WERI-Rb-1 (cell line): ENCODE data around the gene SELENOP.
"Not testable (repeated sequence)": the region's sequence is repeated elsewhere in the genome, so short reads cannot be mapped to it uniquely, and the experiment has no call there.

Source experiments
- DNase-seq: peaks from one replicate; pipeline ENCODE4 v3.0.0-alpha.2; 2020
- H3K27ac ChIP-seq: fragments of 250-450 bp; sonication (Bioruptor Pico); 2 replicates; pipeline ENCODE4 v1.5.1; 2020; ENCODE audit warnings: mild to moderate bottlenecking, moderate library complexity
- H3K27me3 ChIP-seq: fragments of 250-450 bp; sonication (Bioruptor Pico); 2 replicates; pipeline ENCODE4 v1.5.1; 2021; ENCODE audit warnings: mild to moderate bottlenecking, low read depth, moderate library complexity; ENCODE audit not compliant: insufficient read depth, severe bottlenecking
- H3K36me3 ChIP-seq: fragments of 250-450 bp; sonication (Bioruptor Pico); 2 replicates; pipeline ENCODE4 v1.5.1; 2020; ENCODE audit warnings: mild to moderate bottlenecking, moderate library complexity
- H3K4me3 ChIP-seq: 2 replicates; pipeline ENCODE4 v1.5.1; 2011; ENCODE audit warnings: low read depth, mild to moderate bottlenecking, control low read depth, low read length
- H3K9me3 ChIP-seq: fragments of 250-450 bp; sonication (Bioruptor Pico); 2 replicates; pipeline ENCODE4 v1.5.1; 2021; ENCODE audit warnings: mild to moderate bottlenecking, moderate library complexity; ENCODE audit not compliant: severe bottlenecking
- TF ChIP-seq, protein P1 (sequence below): IDR thresholded peaks from 2 replicates; pipeline ENCODE4 v1.5.1; 2011; ENCODE audit warnings: low read depth, mild to moderate bottlenecking, control low read depth, inconsistent platforms, low read length

The SELENOP gene

DNA sequence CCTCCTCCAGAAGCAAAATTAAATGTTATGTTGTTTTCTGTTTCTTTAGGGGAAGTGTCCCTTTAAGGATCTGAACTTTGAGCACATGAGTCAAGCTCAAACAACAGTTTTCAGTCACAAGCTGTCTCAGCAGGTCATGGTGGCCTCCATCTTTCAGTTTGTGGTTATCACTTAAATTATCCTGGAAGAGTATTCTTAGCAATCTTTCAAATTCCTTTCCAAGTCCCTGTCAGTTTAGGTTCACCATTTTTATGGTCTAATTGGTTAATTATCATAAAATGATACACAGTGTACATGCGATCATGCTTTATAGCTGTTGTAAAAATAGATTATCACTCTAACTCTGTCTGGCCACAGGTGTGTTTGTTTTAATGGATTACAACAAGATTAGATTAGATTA, 43.1 kb upstream of the SELENOP start:
- Histone ChIP-seq H3K4me3 (no peak overlapping the region), H3K27me3 (peaks cover 33% of the 10 kb centered on the region), H3K36me3 (no peaks in the 10 kb centered on the region), H3K27ac (no peak overlapping the region), H3K9me3 (no peaks in the 10 kb centered on the region)
- TF ChIP-seq, protein P1, sequence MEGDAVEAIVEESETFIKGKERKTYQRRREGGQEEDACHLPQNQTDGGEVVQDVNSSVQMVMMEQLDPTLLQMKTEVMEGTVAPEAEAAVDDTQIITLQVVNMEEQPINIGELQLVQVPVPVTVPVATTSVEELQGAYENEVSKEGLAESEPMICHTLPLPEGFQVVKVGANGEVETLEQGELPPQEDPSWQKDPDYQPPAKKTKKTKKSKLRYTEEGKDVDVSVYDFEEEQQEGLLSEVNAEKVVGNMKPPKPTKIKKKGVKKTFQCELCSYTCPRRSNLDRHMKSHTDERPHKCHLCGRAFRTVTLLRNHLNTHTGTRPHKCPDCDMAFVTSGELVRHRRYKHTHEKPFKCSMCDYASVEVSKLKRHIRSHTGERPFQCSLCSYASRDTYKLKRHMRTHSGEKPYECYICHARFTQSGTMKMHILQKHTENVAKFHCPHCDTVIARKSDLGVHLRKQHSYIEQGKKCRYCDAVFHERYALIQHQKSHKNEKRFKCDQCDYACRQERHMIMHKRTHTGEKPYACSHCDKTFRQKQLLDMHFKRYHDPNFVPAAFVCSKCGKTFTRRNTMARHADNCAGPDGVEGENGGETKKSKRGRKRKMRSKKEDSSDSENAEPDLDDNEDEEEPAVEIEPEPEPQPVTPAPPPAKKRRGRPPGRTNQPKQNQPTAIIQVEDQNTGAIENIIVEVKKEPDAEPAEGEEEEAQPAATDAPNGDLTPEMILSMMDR: no peak
- DNase-seq: no peak

DNA sequence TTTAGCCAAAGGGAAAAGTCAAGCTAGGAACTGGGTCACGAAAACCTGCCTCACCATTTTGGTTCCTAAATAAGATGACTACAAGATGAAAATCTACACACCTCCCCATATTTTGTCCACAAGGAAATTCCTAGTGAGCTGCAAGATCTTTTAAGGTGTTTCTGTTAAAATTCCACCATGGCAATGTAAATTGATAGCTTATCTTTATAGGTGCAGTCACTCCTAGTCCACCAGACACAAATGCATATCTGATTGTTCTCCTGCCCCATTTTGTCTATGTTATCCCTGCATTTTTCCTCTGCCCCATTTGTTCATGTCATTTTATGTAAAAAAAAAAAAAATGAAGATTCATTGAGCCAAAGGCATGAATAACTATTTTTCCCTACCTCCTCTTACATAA, 41.1 kb upstream of the SELENOP start:
- TF ChIP-seq, protein P1: no peak
- Histone ChIP-seq H3K9me3 (no peaks in the 10 kb centered on the region), H3K4me3 (no peak overlapping the region), H3K36me3 (no peaks in the 10 kb centered on the region), H3K27me3 (peaks cover 36% of the 10 kb centered on the region), H3K27ac (no peak overlapping the region)
- DNase-seq: no peak

DNA sequence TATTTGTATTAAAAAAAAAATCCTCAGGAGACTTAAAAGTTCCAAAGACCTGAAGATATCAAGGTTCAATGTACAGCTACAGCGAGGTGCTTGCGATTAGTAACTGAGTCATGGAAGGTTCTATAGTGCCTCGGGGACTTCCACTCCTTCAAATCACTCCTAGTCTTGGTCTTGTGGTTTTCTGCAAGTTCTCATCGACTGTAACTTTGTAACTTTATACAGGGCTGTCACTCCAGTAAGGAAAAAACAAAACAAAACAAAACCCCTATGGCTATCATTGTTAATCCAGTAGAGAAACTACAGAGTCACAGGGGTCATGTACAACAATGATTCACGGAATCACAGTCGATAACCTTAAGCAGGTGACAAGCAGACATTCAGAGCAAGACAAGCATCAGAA, 39.8 kb upstream of the SELENOP start:
- Histone ChIP-seq H3K4me3 (no peak overlapping the region), H3K36me3 (no peaks in the 10 kb centered on the region), H3K27me3 (peaks cover 37% of the 10 kb centered on the region), H3K27ac (no peak overlapping the region), H3K9me3 (no peaks in the 10 kb centered on the region)
- TF ChIP-seq, protein P1: no peak
- no peak for DNase-seq

DNA sequence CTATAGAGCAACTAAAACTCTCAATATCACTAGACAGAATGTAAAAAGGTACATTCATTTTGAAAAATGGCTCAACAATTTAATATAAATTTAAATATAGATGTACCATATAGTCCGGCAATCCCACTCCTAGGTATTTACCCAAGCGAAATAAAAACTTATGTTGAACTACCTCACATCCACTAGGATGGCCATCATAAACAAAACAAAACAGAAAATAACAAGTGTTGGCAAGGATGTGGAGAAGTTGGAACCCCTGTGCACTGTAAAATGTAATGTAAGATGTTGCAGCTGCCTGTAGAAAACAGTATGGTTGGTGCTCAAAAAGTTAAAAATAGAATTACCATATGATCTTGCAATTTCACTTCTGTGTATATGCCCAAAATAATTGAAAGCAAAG, 36.9 kb upstream of the SELENOP start:
- H3K4me3 ChIP-seq: no peak overlapping the region
- no peak overlapping the region for H3K27ac ChIP-seq
- TF ChIP-seq, protein P1: no peak
- DNase-seq: no peak
- H3K27me3 ChIP-seq: peaks cover 33% of the 10 kb centered on the region
- H3K9me3 ChIP-seq: no peaks in the 10 kb centered on the region
- no peaks in the 10 kb centered on the region for H3K36me3 ChIP-seq

DNA sequence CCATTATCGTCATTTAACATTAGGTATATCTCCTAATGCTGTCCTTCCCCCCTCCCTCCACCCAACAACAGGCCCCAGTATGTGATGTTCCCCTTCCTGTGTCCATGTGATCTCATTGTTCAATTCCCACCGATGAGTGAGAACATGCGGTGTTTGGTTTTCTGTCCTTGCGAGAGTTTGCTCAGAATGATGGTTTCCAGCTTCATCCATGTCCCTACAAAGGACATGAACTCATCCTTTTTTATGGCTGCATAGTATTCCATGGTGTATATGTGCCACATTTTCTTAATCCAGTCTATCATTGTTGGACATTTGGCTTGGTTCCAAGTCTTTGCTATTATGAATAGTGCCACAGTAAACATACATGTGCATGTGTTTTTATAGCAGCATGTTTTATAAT, 32.7 kb upstream of the SELENOP start:
- not testable (repeated sequence) for H3K27ac ChIP-seq, H3K36me3 ChIP-seq, H3K9me3 ChIP-seq, DNase-seq, H3K4me3 ChIP-seq
- peaks cover 48% of the 10 kb centered on the region for H3K27me3 ChIP-seq

DNA sequence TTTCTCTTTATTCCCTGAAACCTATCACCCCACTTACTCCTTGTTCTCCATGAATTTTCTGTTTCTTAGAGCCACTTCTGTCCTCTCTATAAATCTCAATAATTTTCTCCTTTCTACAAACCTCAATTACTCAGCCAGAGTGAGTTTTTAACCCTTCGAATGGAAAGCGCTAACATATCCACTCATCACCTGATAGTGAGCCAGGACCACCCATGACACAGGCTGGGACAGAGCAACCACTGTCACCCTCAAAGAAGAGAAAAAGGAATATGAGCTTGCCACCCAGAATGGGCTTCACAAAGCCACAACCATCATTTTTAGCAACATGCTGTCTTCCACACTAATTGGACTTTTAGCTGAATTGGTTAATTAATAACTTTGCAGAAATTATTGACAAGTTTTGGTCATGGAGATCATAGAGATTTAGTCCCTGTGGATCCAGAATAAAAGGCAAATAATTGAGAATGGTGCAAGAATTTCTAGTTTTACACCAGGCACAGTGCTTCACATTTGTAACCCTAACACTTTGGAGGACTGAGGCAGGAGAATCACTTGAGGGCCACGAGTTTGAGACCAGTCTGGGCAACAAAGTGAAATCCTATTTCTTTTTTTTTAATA, 32.1 kb upstream of the SELENOP start:
- no peak for DNase-seq

More for the DNA sequence above, 32.1 kb upstream of the SELENOP start:
- H3K4me3 ChIP-seq: no peak overlapping the region
- peaks cover 42% of the 10 kb centered on the region for H3K27me3 ChIP-seq
- no peaks in the 10 kb centered on the region for H3K9me3 ChIP-seq
- no peak overlapping the region for H3K27ac ChIP-seq
- H3K36me3 ChIP-seq: no peaks in the 10 kb centered on the region
- TF ChIP-seq, protein P1: no peak
